ENCODE measurements around the gene ADAMTS1. TPM values are rescaled to one million over a fixed set of nuclear protein-coding genes. Genes with fewer than 3 reads are reported as not detected.

ADAMTS1 gene
- total RNA-seq, 1 donor from 2014 or later = 2.4 TPM

DNA sequence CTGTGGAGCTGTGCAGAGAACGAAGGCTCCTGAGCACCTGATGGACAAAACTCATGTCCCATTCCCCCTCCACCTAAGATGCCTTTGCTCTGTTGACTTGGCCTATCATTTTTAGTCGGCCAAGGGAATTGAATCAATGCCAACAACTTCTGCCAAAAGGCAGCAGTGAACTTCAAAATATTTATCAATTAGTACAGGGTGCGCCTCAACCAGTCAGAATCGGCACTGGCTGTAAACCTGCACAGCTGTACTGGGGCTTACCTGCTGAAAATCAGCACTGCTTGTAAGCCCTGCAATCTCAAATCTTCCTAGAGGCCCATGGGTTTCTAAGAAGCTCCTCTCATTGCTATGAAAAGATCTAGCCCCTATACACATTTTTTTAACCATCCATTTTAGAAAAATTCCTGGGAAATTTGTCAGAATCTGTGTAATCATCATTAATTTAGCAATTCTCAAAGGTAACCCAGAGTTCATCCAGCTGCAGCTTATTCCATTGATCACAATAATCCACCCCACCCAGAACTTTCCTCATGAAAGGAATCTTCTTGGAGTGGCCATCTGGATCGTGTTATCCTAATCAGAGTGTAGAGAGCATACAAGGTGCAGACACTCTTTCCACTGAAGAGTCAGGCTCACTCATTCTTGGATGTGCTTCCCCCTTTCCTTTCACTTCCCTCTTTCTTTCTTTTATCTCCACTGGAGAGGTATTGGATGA, 40.2 kb downstream of the ADAMTS1 start:
- intact Hi-C loops (cut with micrococcal nuclease) = no loop called here
- Mint-ChIP-seq H3K27me3 (ENCODE audit: low read depth) (peaks cover 4% of the 10 kb centered on the region), H3K4me3 (ENCODE audit: low read depth) (no peak overlapping the region), H3K4me1 (ENCODE audit: low read depth) (peaks cover 1% of the 10 kb centered on the region), H3K9me3 (no peaks in the 10 kb centered on the region), H3K36me3 (ENCODE audit: low read depth) (no peaks in the 10 kb centered on the region), H3K27ac (no peak overlapping the region)
- no peak for DNase-seq (ENCODE audit: low spot score)

DNA sequence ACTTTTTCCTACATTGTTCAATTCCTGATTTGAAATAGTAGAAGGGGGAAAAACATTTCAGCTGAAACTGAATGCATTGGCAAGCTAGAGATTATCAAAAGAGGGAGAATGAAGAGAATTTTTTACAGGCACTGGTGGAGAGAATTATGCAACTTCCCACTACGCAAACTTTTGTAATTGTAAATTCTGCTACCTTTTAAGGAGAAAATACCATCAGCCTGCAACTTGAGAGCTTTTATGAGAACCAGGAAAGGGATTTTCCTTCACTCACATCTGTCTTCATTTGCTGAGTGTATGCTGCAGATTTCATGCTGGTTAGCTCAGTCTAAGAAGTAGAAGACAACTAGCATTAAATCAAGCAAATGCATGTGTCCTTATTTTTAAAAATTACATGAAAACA, 43.7 kb downstream of the ADAMTS1 start:
- peaks cover 5% of the 10 kb centered on the region for H3K9me3 Mint-ChIP-seq
- no peak for DNase-seq (ENCODE audit: low spot score)
- intact Hi-C loops (cut with micrococcal nuclease) = no loop called here
- H3K27me3 Mint-ChIP-seq (ENCODE audit: low read depth) = peaks cover 4% of the 10 kb centered on the region
- H3K27ac Mint-ChIP-seq = no peak overlapping the region
- no peak overlapping the region for H3K4me3 Mint-ChIP-seq (ENCODE audit: low read depth)
- H3K36me3 Mint-ChIP-seq (ENCODE audit: low read depth) = no peaks in the 10 kb centered on the region
- peaks cover 1% of the 10 kb centered on the region for H3K4me1 Mint-ChIP-seq (ENCODE audit: low read depth)

DNA sequence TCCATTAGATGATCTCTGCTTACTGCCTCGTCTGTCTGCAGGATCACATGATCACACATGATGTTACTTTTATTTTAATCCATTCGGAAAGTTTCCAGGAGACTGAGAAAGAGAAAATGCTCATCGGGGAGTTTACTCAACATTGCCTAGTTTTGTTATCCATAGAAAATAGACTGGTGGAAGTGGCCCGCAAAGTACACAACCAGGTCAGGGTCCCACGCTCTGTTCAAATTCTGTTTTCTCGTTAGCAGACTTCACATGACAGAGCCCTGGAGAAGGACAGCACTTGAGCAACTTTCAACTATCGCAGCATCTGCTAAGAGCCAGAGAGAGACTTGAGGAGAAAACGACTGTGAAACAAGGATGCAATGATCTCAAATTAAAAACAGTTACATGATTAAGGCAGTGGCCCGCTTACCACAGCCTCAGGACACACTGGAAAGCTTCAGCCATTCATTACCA, 44.2 kb downstream of the ADAMTS1 start:
- no peak overlapping the region for H3K27ac Mint-ChIP-seq

DNA sequence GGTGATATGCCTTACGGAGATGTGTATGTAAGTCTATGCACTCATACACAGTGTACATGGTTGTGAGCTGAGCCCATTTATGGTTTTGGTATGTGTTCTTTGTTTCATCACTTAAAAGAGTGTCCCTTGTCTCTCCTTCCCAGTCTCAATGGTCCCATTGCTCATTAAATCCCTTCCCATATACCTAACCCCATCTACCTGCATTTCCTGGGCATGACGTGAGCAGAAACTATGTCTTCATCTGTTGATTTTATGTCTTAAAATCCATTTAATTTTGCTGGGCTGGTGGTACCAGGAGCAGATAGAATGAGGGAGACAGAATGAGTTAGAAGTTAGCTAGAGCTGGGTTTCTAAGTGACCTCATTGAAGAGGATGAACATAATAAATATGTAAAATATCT, 44.8 kb downstream of the ADAMTS1 start:
- intact Hi-C loops (cut with micrococcal nuclease) = no loop called here
- peaks cover 1% of the 10 kb centered on the region for H3K4me1 Mint-ChIP-seq (ENCODE audit: low read depth)
- no peaks in the 10 kb centered on the region for H3K36me3 Mint-ChIP-seq (ENCODE audit: low read depth)
- no peak overlapping the region for H3K4me3 Mint-ChIP-seq (ENCODE audit: low read depth)
- no peak for DNase-seq (ENCODE audit: low spot score)
- peaks cover 5% of the 10 kb centered on the region for H3K9me3 Mint-ChIP-seq
- H3K27me3 Mint-ChIP-seq (ENCODE audit: low read depth) = peaks cover 4% of the 10 kb centered on the region
- H3K27ac Mint-ChIP-seq = no peak overlapping the region

More for the DNA sequence above, 44.2 kb downstream of the ADAMTS1 start:
- peaks cover 1% of the 10 kb centered on the region for H3K4me1 Mint-ChIP-seq (ENCODE audit: low read depth)
- H3K36me3 Mint-ChIP-seq (ENCODE audit: low read depth) = no peaks in the 10 kb centered on the region
- peaks cover 4% of the 10 kb centered on the region for H3K27me3 Mint-ChIP-seq (ENCODE audit: low read depth)
- intact Hi-C loops (cut with micrococcal nuclease) = no loop called here
- H3K9me3 Mint-ChIP-seq = peaks cover 5% of the 10 kb centered on the region
- DNase-seq (ENCODE audit: low spot score) = no peak
- no peak overlapping the region for H3K4me3 Mint-ChIP-seq (ENCODE audit: low read depth)

DNA sequence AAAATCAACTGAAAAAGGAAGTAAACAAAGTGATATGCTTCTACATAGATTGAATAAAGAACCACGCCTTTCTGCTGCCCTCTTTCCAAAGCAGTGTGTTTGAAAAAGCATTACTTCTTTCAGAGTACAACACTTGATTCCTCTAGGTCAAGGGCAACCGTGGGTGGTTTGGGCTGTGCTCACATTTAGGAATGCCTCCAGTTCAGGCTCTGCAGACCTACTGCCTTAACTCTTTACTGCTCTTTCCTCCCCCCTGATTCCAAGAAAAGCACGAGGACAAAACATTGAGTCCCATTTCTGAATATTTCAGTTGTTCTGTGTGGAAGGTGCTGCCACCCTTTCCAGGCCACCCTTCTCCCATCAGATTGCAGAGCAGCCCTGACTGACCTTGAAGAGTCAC, 45.2 kb downstream of the ADAMTS1 start:
- Mint-ChIP-seq H3K27ac (no peak overlapping the region), H3K27me3 (ENCODE audit: low read depth) (peaks cover 4% of the 10 kb centered on the region), H3K9me3 (peaks cover 5% of the 10 kb centered on the region), H3K36me3 (ENCODE audit: low read depth) (no peaks in the 10 kb centered on the region), H3K4me1 (ENCODE audit: low read depth) (peaks cover 1% of the 10 kb centered on the region), H3K4me3 (ENCODE audit: low read depth) (no peak overlapping the region)
- no peak for DNase-seq (ENCODE audit: low spot score)
- intact Hi-C loops (cut with micrococcal nuclease) = no loop called here

DNA sequence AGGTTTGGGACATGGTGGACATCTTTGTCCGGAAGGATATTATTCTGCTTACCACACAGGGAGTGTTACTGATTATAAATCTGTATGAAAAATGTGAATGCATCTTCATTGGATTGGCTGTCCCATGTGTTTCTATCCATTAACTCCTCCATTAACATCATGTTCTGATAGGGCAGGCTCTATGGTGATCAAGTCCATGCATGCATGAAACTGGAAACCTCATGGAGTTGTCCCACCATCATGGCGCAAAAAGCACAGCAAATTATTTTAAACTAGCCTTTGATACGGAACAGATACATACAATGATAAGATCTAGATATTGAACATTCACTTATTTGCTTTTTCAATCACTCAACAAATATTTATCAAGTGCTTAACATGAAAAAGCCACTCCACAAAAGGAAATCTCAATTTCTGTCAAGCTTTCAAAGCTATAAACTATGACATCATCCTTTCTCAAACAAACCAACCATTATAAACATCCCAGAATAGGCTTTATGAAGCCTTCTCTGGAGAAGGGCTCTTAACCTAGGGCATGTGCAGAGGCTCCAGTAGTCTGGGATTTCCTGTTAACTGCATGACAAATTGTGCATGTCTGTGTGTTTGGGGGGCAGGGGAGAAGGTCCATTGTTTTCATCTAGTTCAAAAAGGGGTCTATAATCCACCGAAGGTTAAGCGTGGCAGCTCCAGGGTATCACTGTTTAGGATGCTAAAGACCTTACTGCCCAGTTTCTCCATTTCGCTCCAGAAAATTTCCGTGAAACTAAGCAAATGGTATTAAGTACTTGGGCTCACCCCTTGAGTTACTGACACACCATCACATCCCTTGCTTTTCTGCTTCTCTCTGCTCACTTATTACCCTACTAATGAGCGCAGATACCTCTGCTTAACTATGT, 46.1 kb downstream of the ADAMTS1 start:
- no peak overlapping the region for H3K4me3 Mint-ChIP-seq (ENCODE audit: low read depth)
- H3K27ac Mint-ChIP-seq = no peak overlapping the region
- no peak for DNase-seq (ENCODE audit: low spot score)
- intact Hi-C loops (cut with micrococcal nuclease) = no loop called here
- H3K27me3 Mint-ChIP-seq (ENCODE audit: low read depth) = peaks cover 4% of the 10 kb centered on the region
- no peaks in the 10 kb centered on the region for H3K36me3 Mint-ChIP-seq (ENCODE audit: low read depth)
- peaks cover 1% of the 10 kb centered on the region for H3K4me1 Mint-ChIP-seq (ENCODE audit: low read depth)
- peaks cover 5% of the 10 kb centered on the region for H3K9me3 Mint-ChIP-seq

DNA sequence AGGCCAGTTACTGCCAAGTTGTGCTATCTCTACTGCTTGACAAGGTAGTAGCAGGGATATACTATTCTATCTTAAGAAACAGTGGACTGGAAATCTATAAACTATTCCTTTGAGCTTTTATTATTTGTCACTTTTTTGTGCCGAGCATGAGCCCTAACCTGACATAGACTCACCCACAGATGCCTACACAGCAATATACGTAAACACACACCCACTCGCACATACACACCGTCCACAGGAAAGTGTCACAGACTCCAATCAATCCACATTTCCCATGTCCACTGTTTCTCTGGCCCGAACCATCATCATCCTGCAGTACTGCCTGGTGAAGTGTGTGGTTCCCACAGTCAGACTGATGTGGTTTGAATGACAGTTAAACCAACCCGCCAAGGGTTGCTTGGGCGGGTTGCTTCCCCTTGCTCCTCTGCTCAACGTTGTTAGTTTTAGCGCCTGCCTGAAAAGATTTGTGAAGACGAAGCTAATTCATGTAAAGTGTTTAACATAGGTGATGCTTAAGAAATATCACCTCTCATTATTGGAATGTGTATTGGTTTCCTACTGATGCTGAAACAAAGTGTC, 47.2 kb downstream of the ADAMTS1 start:
- Mint-ChIP-seq H3K27me3 (ENCODE audit: low read depth) (peaks cover 4% of the 10 kb centered on the region), H3K9me3 (peaks cover 5% of the 10 kb centered on the region), H3K27ac (no peak overlapping the region), H3K4me3 (ENCODE audit: low read depth) (no peak overlapping the region), H3K36me3 (ENCODE audit: low read depth) (no peaks in the 10 kb centered on the region), H3K4me1 (ENCODE audit: low read depth) (peaks cover 1% of the 10 kb centered on the region)
- intact Hi-C loops (cut with micrococcal nuclease) = no loop called here
- DNase-seq (ENCODE audit: low spot score) = no peak

DNA sequence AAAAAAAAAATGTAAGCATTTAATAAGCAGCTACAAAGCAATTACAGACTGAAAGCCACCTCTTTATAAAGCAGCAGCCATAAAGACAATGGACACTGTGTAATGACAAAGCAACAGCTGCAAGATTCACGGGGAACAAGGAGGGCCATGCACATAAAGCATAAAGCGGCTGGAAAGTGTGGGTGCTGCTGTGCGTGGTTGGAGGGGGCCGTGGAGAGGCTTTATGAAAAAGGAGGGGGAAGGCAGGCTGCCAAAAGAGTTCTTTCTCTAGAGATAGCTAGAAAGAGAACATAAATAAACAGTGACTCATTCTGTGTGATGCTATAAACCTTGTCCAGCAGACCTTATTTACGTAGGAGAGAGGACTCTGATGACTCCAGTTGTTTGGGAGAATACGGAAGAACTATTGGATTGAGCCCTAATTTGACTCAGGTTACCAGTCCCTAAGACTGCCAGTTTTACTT, 49.3 kb downstream of the ADAMTS1 start:
- no peak for DNase-seq (ENCODE audit: low spot score)
- peaks cover 4% of the 10 kb centered on the region for H3K27me3 Mint-ChIP-seq (ENCODE audit: low read depth)
- H3K36me3 Mint-ChIP-seq (ENCODE audit: low read depth) = no peaks in the 10 kb centered on the region
- H3K4me1 Mint-ChIP-seq (ENCODE audit: low read depth) = peaks cover 1% of the 10 kb centered on the region
- intact Hi-C loops (cut with micrococcal nuclease) = no loop called here
- peaks cover 5% of the 10 kb centered on the region for H3K9me3 Mint-ChIP-seq
- no peak overlapping the region for H3K27ac Mint-ChIP-seq
- no peak overlapping the region for H3K4me3 Mint-ChIP-seq (ENCODE audit: low read depth)

DNA sequence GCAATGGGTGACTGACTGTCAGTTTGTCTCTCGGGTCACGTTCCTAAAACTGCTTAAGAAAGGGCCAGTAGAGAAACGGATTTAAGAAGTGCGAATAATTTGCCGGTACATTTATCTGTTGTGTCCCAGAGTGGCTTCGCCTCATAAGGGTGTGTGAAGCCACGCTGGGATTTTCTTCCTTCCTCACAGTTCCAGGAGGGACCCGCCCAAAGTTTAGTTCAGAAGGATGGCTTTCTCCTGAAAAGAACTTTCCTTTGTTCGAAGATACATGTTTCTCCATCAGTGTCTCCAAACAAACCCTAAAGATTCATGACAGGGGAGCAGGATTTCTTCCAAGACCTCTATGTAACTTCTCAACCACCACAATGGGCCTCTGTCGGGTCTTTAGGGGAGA, 49.8 kb downstream of the ADAMTS1 start:
- Mint-ChIP-seq H3K36me3 (ENCODE audit: low read depth) (no peaks in the 10 kb centered on the region), H3K27me3 (ENCODE audit: low read depth) (peaks cover 4% of the 10 kb centered on the region), H3K9me3 (peaks cover 5% of the 10 kb centered on the region), H3K4me3 (ENCODE audit: low read depth) (no peak overlapping the region), H3K4me1 (ENCODE audit: low read depth) (peaks cover 1% of the 10 kb centered on the region), H3K27ac (no peak overlapping the region)
- DNase-seq (ENCODE audit: low spot score) = no peak
- intact Hi-C loops (cut with micrococcal nuclease) = no loop called here

DNA sequence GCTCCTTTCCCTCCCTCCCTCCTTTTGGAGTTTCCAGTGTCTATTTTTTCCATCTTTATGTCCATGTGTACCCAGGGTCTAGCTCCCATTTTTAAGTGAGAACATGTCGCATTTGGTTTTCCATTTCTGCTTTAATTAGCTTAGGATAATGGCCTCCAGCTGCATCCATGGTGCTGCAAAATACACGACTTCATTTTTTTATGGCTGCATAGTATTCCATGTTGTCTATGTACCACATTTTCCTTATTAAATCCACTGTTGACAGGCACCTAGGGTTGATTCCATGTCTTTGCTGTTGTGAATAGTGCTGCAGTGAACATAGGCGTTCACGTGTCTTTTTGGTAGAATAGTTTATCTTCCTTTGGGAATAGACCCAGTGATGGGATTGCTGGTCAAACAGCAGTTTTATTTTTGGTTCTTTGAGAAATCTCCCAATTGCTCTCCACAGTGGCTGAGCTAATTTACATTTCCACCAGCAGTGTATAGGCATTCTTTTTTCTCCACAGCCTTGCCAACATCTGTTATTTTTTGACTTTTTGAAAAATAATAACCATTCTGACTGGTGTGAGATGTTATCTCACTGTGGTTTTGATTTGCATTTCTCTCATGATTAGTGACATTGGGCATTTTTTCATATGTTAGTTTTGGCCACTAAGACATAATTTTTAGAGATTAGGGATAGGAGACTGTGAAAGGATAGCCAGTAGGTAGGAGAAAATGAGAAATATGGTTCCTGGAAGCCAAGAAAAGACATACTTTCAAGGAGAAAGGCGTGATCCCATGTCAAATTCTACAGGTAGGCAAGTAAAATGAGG, 50.4 kb downstream of the ADAMTS1 start:
- H3K27ac Mint-ChIP-seq = no peak overlapping the region
- H3K27me3 Mint-ChIP-seq (ENCODE audit: low read depth) = no peaks in the 10 kb centered on the region
- intact Hi-C loops (cut with micrococcal nuclease) = no loop called here
- no peak for DNase-seq (ENCODE audit: low spot score)
- H3K36me3 Mint-ChIP-seq (ENCODE audit: low read depth) = no peaks in the 10 kb centered on the region
- peaks cover 5% of the 10 kb centered on the region for H3K9me3 Mint-ChIP-seq
- no peaks in the 10 kb centered on the region for H3K4me1 Mint-ChIP-seq (ENCODE audit: low read depth)
- H3K4me3 Mint-ChIP-seq (ENCODE audit: low read depth) = no peak overlapping the region

DNA sequence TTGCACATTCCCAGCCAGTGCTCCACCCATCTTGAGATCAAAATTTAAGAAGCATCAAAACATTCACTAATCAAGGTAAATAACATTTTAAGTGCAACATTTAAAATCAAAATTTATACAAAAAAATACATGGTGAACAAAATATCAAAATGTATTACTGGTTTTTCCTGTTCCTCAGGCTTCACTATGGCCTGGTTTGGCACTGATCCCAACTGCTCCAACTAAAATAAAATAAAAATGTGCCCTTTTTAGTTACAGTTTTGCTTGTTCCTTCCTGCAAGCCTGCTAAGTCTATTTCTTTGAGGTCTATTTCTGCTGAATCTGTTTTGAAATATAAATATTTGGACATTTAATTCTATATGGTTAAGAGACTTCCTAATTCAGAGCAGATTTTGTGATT, 54.9 kb downstream of the ADAMTS1 start:
- intact Hi-C loops (cut with micrococcal nuclease) = no loop called here
- no peaks in the 10 kb centered on the region for H3K27me3 Mint-ChIP-seq (ENCODE audit: low read depth)
- no peak overlapping the region for H3K27ac Mint-ChIP-seq
- H3K4me3 Mint-ChIP-seq (ENCODE audit: low read depth) = no peak overlapping the region
- no peaks in the 10 kb centered on the region for H3K9me3 Mint-ChIP-seq
- DNase-seq (ENCODE audit: low spot score) = no peak
- H3K36me3 Mint-ChIP-seq (ENCODE audit: low read depth) = no peaks in the 10 kb centered on the region
- H3K4me1 Mint-ChIP-seq (ENCODE audit: low read depth) = no peaks in the 10 kb centered on the region

DNA sequence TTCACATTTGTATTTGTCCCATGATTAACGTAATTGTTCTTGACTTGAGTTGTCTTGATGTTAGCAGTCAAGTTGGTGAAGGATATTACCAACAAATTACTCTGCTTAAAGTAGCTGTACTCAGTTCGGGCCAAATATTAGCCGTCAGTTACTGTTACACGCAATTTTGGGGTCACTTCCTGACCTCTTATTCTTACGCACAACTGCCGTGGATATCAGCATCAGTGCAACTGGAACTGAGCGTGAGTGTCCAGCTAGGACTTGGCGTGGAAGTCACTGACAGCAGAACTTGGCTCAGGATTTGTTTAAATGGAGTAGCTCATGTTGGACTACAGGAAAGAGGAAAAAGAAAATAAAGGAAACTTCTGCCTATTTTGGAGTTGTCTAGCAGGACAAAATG, 56.4 kb downstream of the ADAMTS1 start:
- no peaks in the 10 kb centered on the region for H3K9me3 Mint-ChIP-seq
- H3K36me3 Mint-ChIP-seq (ENCODE audit: low read depth) = no peaks in the 10 kb centered on the region
- H3K27ac Mint-ChIP-seq = no peak overlapping the region
- H3K4me3 Mint-ChIP-seq (ENCODE audit: low read depth) = no peak overlapping the region
- H3K4me1 Mint-ChIP-seq (ENCODE audit: low read depth) = no peaks in the 10 kb centered on the region
- DNase-seq (ENCODE audit: low spot score) = no peak
- intact Hi-C loops (cut with micrococcal nuclease) = no loop called here
- no peaks in the 10 kb centered on the region for H3K27me3 Mint-ChIP-seq (ENCODE audit: low read depth)

All from activated T-helper 2 cell treated with anti-CD3 and anti-CD28 coated beads, Interferon-gamma antibody, Interleukin-2, Interleukin-4, amounts not matched to agents 10 μg/mL and 5 μg/mL and 100 μg/mL, durations not matched to agents 14 hours and 24 hours and 36 hours (primary cell).